Endometrial microvascular endothelial cells (primary cell): Measurements from ENCODE around the gene IMMP2L. TPM values are rescaled to one million over a fixed set of nuclear protein-coding genes. Genes with fewer than 3 reads are reported as not detected.
"Not testable (repeated sequence)": the region's sequence is repeated elsewhere in the genome, so short reads cannot be mapped to it uniquely, and the experiment has no call there.

Experiments used
- in situ Hi-C: cut with HindIII; loops from 2 replicates; pipeline ENCODE4 v1.10.0; 2017; ENCODE audit warnings: low sequenced_read_pairs, low pct_unique_long_range_greater_than_20kb; ENCODE audit errors: inconsistent ontology term
- total RNA-seq: library from RNA; depleted of rRNA; stranded (reverse); fragments of >200 nt; gene quantifications from one replicate; pipeline ENCODE4 v1.2.3, GENCODE V29; 2015; ENCODE audit errors: inconsistent ontology term

The IMMP2L gene
- total RNA-seq, 1 donor from 2014 or later, result 1.6 TPM

GRCh38 chr7:111312966-111313365 is 249.3 kb downstream of the IMMP2L start:
- in situ Hi-C loops, result no loop called here

DNA sequence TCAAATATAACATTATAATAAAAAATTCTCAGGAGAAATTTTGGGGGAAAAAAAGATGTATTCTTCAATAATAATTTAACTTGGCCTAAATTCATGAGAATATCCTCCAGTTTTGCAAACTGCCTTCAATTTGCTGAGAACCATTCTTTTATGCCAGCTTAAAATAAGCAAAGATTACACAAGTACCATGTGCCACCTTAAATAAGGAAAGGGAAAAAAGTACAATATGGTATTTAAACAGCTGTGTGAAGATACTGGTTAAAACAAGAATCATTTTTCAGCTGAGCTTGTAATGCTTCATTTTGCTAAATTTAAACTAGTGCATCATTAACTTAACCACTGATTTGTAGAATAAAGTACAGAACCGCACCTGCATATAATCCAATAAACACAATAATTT is 253.6 kb downstream of the IMMP2L start:
- in situ Hi-C loops, result no loop called here

DNA sequence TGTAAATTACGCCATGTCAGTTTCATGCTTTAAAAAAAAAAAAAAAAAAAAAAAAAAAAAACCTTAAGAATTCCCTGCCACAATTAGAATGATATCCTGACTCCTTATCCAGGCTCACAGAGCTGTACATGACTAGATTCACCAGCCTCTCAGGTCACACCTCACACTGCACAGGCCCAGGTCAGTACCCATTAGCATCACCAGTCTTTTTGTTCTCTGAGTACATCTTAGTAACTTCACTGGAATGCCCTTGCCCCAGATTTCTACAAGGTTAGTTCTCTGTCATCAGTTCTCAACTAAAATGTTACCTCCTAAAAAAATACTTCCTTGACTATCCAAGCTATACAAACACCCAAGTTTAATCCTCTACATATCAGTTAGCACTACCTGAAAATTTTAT is 260.4 kb downstream of the IMMP2L start:
- in situ Hi-C loops, result no loop called here

DNA sequence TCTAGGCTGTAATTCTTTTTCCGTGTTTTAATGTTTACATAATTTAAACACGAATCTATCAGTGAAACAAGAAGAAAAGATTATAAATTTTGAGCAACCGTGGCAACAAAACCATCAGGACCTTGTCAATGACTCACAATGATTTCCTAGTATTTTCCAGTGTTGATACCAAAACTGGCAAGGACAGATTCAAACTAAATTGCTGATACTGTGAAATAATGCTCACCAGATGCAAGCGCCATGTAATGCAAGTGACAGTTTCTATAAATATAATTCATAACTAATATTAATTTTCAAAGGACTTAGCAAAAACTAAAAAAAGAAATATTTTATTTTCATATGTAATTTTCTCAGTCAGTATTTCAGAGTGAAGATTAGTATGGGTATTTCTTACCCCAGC is 267.8 kb downstream of the IMMP2L start:
- in situ Hi-C loops, result no loop called here

DNA sequence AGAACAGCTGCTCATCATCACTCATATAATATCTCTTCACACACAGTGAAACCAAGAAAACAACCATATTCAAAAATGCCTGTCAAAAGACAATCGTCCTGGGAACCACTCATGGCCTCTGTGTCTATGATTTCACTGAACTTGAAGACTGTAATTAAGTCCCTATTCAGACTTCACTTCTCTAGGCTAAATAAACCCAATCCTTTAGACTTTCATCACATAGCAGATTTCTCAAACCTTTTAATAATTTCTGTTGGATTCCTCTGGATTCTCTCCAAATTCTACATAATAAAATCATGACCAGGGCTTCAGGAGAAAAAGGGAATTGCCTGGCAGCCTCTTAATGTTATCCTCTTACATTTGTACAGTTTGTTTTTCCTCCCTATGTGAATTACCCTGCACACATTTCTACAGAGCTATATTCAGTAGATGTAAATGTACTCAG is 270.2 kb downstream of the IMMP2L start:
- in situ Hi-C loops, result no loop called here

GRCh38 chr7:111290982-111291381 is 271.3 kb downstream of the IMMP2L start:
- in situ Hi-C loops, result no loop called here

DNA sequence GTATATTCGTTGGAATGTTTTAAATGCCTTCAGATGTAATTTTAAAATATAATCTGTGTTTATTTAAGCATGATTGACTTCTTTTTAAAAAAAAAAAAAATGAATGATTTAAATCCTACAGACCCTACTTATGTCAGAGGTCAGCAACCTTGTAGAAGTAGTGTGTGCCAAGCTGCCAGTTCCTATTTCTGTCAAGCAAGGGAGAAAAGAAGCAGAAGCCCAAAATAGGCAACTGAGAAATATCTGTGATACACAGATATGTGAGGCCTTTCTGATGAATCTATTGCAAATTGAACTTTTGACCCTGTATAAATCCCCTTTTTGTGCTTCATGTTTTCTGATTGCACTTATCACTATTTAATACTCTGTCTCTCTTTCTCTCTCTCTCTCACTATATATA is 271.9 kb downstream of the IMMP2L start:
- in situ Hi-C loops, result no loop called here

DNA sequence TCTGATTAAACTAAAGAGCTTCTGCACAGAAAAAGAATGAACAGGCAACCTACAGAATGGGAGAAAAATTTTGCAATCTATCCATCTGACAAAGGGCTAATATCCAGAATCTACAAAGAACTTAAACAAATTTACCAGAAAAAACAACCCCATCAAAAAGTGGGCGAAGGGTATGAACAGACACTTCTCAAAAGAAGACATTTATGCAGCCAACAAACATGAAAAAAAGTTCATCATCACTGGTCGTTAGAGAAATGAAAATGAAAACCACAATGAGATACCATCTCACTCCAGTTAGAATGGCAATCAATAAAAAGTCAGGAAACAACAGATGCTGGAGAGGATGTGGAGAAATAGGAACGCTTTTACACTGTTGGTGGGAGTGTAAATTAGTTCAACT is 273.9 kb downstream of the IMMP2L start:
- in situ Hi-C loops, result not testable (repeated sequence)

DNA sequence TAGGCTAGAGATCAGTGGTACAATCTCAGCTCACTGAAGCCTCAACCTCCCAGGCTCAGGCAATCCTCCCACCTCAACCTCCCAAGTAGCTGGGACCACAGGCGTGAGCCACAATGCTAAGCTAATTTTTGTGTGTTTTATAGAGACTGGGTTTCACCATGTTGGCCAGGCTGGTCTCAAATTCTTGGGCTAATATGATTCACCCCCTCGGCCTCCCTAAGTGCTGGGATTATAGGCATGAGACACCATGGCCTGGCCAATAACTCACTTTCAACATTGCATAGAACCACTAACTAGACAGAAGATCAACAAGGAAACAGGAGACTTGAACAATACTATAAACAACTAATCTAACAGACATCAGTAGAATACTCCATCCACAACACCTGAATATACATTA is 279.7 kb downstream of the IMMP2L start:
- in situ Hi-C loops, result no loop called here

DNA sequence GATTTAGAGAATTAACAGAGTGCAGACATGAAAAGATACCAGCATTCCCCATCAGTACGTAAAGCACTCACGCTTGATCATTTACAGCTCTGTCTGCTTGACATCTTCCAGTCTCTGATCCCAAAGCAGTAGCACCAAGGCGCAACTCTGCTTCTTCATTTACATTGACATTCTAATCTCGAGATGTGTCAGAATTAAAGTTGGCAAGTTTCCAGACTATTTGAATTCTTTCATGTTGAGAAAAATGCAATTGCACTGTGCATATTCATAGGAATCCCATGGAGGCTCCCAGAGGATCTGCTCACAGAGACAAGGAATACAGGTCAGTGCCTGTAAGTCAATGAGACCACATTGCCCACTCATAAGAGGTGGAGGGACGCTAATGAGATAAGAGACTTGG is 287.4 kb downstream of the IMMP2L start:
- in situ Hi-C loops, result no loop called here

GRCh38 chr7:111272092-111272491 is 290.2 kb downstream of the IMMP2L start:
- in situ Hi-C loops, result no loop called here

DNA sequence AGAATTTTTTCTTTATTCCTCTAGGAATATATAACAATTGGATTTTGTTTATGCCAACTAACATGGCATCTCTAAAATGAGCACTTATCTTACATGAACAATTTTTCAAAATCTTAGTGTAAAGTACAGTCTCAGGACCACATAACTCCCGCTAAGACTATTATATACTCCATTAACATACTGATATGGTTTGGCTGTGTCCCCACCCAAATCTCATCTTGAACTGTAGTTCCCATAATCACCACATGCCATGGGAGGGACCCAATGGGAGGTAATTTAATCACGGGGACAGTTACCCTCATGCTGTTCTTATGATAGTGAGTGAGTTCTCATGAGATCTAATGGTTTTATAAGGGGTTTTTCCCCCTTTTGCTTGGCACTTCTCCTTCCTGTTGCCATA is 291.5 kb downstream of the IMMP2L start:
- in situ Hi-C loops, result not testable (repeated sequence)

DNA sequence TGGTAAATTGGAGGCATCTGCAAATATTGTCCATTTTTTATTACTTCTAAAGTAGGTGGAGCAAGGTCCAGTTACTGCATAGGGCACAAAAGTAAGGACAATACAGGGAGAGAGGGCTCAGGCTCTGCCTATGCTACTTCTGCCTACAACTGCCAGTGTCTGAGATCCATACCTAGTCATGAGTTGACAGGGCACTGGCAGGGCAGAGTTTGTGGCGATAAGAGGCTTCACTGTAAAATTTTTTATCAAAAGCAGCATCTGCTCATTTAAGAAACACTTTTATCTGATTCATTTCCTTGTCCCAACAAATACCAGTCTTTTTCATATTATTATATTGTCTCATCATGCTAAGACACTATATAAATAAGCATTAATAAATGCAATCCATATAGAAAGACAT is 293.4 kb downstream of the IMMP2L start:
- in situ Hi-C loops, result no loop called here

DNA sequence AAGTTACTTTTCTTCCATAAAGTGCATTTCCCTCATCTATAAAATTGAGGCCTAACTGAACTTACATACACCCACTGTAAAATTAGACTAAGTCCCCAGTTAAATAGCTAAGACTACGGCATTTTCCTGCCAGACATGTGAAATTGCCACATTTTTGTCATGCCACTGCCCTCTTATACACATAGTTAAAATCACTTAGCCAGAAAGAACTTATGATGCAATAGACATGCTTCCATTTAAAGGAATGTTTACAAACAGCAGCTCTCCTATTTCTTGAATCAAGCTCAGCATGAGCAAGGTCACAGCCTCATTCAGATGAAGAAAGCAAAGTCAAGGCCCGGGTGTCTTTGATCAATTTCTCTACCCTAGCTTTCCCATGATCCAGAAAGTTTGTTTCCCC is 295.7 kb downstream of the IMMP2L start:
- in situ Hi-C loops, result no loop called here

- in situ Hi-C loops, result no loop called here
Measured at GRCh38 chr7:111265394-111265793, 296.9 kb downstream of the IMMP2L start.

- in situ Hi-C loops, result no loop called here
Measured at GRCh38 chr7:111264981-111265380, 297.3 kb downstream of the IMMP2L start.

GRCh38 chr7:111264111-111264868 is 298.0 kb downstream of the IMMP2L start:
- in situ Hi-C loops, result no loop called here

- in situ Hi-C loops, result no loop called here
Measured at GRCh38 chr7:111262293-111263116, 299.8 kb downstream of the IMMP2L start.

- in situ Hi-C loops, result no loop called here
Measured at GRCh38 chr7:111261496-111261895, 300.8 kb downstream of the IMMP2L start.

GRCh38 chr7:111259991-111260390 is 302.3 kb downstream of the IMMP2L start:
- in situ Hi-C loops, result no loop called here
